Right forelimb (tissue), 1 donor: ENCODE data around the gene ARHGEF10L.
A peak's percentile ranks its signal among the peaks of the same experiment; 100 is the strongest.

Source experiments
- DNase-seq: peaks from one replicate; pipeline ENCODE4 v3.0.0-alpha.2; 2018

ARHGEF10L gene

GRCh38 chr1:17637055-17637454, 97.6 kb downstream of the ARHGEF10L start:
- DNase-seq: no peak

GRCh38 chr1:17639703-17640340, 100.3 kb downstream of the ARHGEF10L start:
- no peak for DNase-seq

- no peak for DNase-seq
Measured at GRCh38 chr1:17640393-17640792, 100.9 kb downstream of the ARHGEF10L start.

- DNase-seq: no peak
Measured at GRCh38 chr1:17640975-17641374, 101.5 kb downstream of the ARHGEF10L start.

- no peak for DNase-seq
Measured at GRCh38 chr1:17642169-17642568, 102.7 kb downstream of the ARHGEF10L start.

GRCh38 chr1:17642943-17643342, 103.4 kb downstream of the ARHGEF10L start:
- DNase-seq: no peak

- no peak for DNase-seq
Measured at GRCh38 chr1:17643861-17644703, 104.6 kb downstream of the ARHGEF10L start.

- DNase-seq: no peak
Measured at GRCh38 chr1:17645068-17645911, 105.8 kb downstream of the ARHGEF10L start.

GRCh38 chr1:17646444-17647280, 107.2 kb downstream of the ARHGEF10L start:
- no peak for DNase-seq

- DNase-seq: no peak
Measured at GRCh38 chr1:17648457-17649145, 109.1 kb downstream of the ARHGEF10L start.

- no peak for DNase-seq
Measured at GRCh38 chr1:17649371-17650106, 110.0 kb downstream of the ARHGEF10L start.

- no peak for DNase-seq
Measured at GRCh38 chr1:17653276-17653675, 113.8 kb downstream of the ARHGEF10L start.

- DNase-seq: no peak
Measured at GRCh38 chr1:17653728-17654351, 114.3 kb downstream of the ARHGEF10L start.

GRCh38 chr1:17654519-17654918, 115.0 kb downstream of the ARHGEF10L start:
- no peak for DNase-seq

GRCh38 chr1:17655169-17655568, 115.7 kb downstream of the ARHGEF10L start:
- no peak for DNase-seq

- no peak for DNase-seq
Measured at GRCh38 chr1:17655922-17656321, 116.4 kb downstream of the ARHGEF10L start.

- DNase-seq: no peak
Measured at GRCh38 chr1:17657436-17657835, 117.9 kb downstream of the ARHGEF10L start.

- DNase-seq: no peak
Measured at GRCh38 chr1:17658837-17659236, 119.3 kb downstream of the ARHGEF10L start.

- peak; percentile 80 for DNase-seq
Measured at GRCh38 chr1:17661546-17662157, 122.2 kb downstream of the ARHGEF10L start.

- no peak for DNase-seq
Measured at GRCh38 chr1:17662296-17662695, 122.8 kb downstream of the ARHGEF10L start.
